GM15510 (cell line): ENCODE data around the gene ZNF487.

Source experiments
- POLR2A ChIP-seq: IDR thresholded peaks from 3 replicates; pipeline ENCODE4 v1.6.1; 2011; ENCODE audit warnings: borderline replicate concordance; ENCODE audit not compliant: insufficient read length; ENCODE audit errors: extremely low read depth

ZNF487 gene

DNA sequence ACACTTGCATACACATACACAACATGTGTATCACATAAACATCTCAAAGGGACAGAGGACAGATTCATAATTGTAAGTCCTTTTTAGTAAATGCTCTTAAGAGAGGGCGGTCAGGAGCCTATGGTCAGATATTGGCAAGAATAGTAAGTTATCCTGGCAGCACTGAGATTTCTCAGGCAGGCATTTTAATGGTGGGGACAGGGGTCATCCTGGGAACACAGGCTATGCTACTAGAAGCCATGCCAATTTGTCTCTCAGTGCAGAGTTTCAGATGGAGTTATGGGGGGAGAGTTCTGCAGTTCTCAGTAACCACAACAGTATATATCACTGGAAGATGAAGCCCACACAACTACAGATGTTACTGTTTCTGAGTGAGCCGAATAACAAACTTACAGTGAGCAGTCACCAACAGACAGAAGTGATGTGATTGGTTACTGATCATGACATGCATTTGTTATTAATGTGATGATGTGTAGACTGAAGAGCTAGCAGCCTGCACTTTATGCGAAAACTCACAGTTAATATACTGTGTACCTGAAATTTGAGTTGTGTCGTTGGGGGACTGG, 16.4 kb downstream of the ZNF487 start:
- no peak for TF ChIP-seq POLR2A

- TF ChIP-seq POLR2A, result no peak
Measured at GRCh38 chr10:43458227-43458626, 21.3 kb downstream of the ZNF487 start.

DNA sequence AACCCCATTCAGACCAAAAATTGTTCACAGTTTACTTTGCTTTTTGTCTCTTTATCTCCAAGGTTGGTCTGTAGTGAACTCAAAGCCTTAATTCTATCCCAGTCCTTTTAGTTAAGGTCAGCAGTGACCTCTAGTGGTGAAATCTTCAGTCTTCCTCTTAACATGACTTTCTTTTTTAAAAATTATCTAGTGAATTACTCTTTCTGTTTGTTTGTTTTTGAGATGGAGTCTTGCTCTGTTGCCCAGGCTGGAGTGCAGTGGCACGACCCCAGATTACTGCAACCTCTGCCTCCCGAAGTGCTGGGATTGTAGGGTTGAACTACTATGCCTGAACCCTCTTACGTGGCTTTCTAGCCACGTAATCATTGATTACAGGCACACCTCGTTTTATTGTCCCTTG, 25.0 kb downstream of the ZNF487 start:
- TF ChIP-seq POLR2A, result no peak

DNA sequence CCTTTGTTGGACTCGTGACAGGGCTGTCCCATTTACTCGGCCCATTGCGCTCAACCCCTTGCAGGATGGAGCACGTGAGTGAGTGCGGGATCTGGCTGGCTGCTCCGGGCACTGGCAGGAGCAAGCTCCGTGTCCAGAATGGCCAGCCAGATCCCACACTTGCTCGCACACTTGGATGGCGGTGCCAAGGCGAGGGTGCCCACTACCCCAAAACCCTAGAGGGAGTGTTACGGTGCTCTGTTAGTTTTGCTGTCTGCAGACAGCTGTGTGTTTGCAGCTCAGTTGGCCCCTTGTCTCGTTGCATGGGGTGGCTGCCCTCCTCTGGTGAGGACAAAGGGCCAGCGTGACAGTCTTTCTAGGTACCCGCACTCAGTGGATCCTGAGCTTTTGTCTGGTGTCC, 34.2 kb downstream of the ZNF487 start:
- TF ChIP-seq POLR2A, result no peak

DNA sequence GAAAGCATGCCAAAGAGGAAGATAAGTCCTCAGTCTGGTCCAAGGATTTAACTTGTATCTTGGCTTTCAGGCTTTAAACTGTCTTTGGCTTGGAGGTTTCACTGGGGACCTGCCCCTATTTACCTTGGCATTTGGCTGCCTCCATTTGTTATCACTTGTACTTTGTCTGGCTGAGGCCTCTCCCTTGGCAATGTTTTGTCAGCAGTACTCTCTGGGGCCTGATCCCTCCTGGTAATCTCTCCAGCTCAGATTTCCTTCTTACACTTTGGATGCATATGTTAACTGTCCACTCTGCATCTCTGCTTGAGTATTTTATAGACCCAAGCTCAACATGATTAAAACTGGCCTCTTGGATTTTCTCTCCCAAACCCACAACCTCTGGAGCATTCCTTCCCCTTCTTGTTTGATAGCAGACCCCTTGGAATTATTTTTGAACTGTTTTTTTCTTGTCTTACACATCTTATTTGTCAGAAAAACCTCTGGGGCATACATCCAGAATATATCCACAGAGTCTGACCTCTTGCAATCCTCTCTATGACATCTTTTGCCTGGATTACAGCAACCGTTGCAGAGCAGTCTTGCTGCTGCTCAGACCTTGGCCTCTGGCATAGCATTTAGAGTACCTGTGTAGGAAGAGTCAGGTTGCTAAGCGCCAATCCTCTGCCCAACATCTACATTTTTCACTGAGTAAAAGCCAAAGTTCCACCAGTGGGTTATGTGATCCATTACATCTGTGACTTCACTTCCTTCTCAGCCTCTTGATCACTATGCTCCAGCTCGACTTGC, 35.2 kb downstream of the ZNF487 start:
- no peak for TF ChIP-seq POLR2A

DNA sequence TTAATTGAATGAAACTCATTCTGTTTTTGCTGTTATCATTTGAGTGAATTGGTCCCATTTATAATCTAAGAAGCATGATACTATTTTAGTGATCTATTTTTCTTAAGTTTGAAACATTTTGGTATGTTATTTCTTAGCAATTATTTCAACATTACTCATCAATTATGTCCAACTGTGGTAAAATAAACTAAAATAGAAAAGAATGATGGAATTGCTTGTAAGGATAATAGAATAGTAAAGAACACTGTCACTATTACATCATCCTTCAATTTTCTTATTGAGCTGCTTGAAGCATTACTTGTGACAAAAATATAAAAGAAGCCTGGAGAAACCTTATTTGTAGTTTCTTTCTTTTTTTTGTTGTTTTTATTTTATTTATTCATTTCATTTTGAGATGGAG, 42.4 kb downstream of the ZNF487 start:
- no peak for TF ChIP-seq POLR2A

- no peak for TF ChIP-seq POLR2A
Measured at GRCh38 chr10:43482319-43483078, 45.6 kb downstream of the ZNF487 start.

- no peak for TF ChIP-seq POLR2A
Measured at GRCh38 chr10:43491855-43492254, 54.9 kb downstream of the ZNF487 start.

- TF ChIP-seq POLR2A, result no peak
Measured at GRCh38 chr10:43502931-43503330, 66.0 kb downstream of the ZNF487 start.

DNA sequence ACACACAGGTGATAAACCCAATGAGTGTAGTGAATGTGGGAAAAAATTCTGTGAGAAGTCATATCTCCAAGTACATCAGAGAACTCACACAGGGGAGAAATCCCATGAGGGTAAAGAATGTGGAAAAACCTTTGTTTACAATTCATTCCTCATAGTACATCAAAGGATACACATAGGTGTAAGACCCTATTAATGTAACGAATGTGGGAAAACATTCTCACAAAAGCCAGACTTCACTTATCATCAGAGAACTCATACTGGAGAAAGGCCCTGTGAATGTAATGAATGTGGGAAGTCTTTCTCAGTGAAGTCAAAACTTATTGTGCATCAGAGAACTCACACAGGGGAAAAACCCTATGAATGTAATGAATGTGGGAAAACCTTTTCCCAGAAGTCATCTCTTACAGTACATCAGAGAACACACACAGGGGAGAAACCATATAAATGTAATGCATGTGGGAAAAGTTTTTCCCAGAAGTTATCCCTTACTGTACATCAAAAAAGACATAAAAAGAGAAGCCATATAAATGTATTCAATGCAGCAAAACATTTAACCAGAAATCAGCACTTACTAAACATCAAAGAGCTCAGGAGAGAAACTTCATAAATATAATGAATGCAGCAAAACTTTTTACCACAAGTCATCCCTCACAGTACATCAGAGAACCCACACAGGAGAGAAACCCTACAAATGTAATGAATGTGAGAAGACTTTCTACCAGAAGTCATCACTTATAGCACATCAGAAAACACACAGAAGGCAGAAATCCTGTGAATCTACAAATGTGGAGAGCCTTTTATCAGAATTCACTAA, 87.7 kb downstream of the ZNF487 start:
- TF ChIP-seq POLR2A, result no peak
